K562 (cell line): Measurements from ENCODE around the gene VWA8. TPM values are rescaled to one million over a fixed set of nuclear protein-coding genes. Genes with fewer than 3 reads are reported as not detected.
"Not testable (repeated sequence)": the region's sequence is repeated elsewhere in the genome, so short reads cannot be mapped to it uniquely, and the experiment has no call there.

ENCODE experiments used
- ATAC-seq: fragments of 200-7000 bp; cut with Tn5 transposase; 3 replicates; pipeline ENCODE4 v1.9.1; 2020; ENCODE audit warnings: moderate library complexity
- BruUV-seq: library from RNA; stranded (reverse); fragments of 400-500 nt; replicated peaks from 2 replicates; lab custom pipeline; 2021; lab: Mats Ljungman, UMichigan
- CTCF ChIA-PET: fragments of 300-600 bp; formaldehyde crosslinking; extraction: SDS; loops from one replicate; lab custom pipeline; 2021; ENCODE audit warnings: low intra/inter-chr PET ratio; lab: Yijun Ruan, JAX
- POLR2A ChIA-PET: fragments of 300-600, 350-650 bp; sonication (Branson Sonifier 250); formaldehyde crosslinking; extraction: SDS; loops from one replicate; lab custom pipeline; 2021; ENCODE audit warnings: antibody characterized with exemption, inconsistent platforms; lab: Yijun Ruan, JAX
- DNase-seq, 4 experiments: peaks; one replicate each; pipeline versions ENCODE4 v3.0.0 to v3.0.0-alpha.2; 2011 to 2018; ENCODE audit warnings: low spot score in 3 of 4, mixed read lengths in 3 of 4; ENCODE audit errors: extremely low read depth in 1 of 4
- FAIRE-seq: peaks from 2 replicates; lab custom pipeline; 2011; peaks lifted over from hg19 to GRCh38; lab: Jason Lieb, UNC
- H2AFZ ChIP-seq: 2 replicates; pipeline ENCODE4 v1.6.0; 2011; ENCODE audit warnings: low read depth, low read length, control low read depth, inconsistent platforms
- H3K27ac ChIP-seq: fragments of 200-600 bp; 3 replicates; pipeline ENCODE4 v1.8.0; 2011; ENCODE audit warnings: low read depth, mild to moderate bottlenecking, control low read depth, inconsistent platforms, low read length, moderate library complexity, mixed read lengths; ENCODE audit errors: extremely low read depth
- H3K27me3 ChIP-seq, 2 experiments: fragments of 300-600 bp in 1 of 2; 2 replicates in 1 of 2; 3 replicates in 1 of 2; pipeline versions ENCODE4 v1.6.0 to v1.8.0; 2011; ENCODE audit warnings: inconsistent platforms in 2 of 2, low read length in 2 of 2, mild to moderate bottlenecking in 1 of 2, mixed read lengths in 1 of 2, moderate library complexity in 1 of 2; ENCODE audit not compliant: control insufficient read depth in 2 of 2, insufficient read depth in 2 of 2
- H3K36me3 ChIP-seq: fragments of 300-600 bp; 3 replicates; pipeline ENCODE4 v1.8.0; 2011; ENCODE audit warnings: mild to moderate bottlenecking, low read length, inconsistent platforms; ENCODE audit not compliant: control insufficient read depth, insufficient read depth
- H3K4me1 ChIP-seq, 2 experiments: fragments of 200-600 bp in 1 of 2; replicated peaks in 1 of 2; 2 replicates in 1 of 2; 3 replicates in 1 of 2; pipeline versions ENCODE4 v1.5.1 to v1.8.0; 2011; ENCODE audit warnings: inconsistent platforms in 2 of 2, low read length in 2 of 2, mild to moderate bottlenecking in 1 of 2, mixed read lengths in 1 of 2, moderate library complexity in 1 of 2; ENCODE audit not compliant: control insufficient read depth in 2 of 2, insufficient read depth in 2 of 2
- H3K4me2 ChIP-seq: 2 replicates; pipeline ENCODE4 v1.6.1; 2011; ENCODE audit warnings: low read length, control low read depth, inconsistent platforms, mixed read lengths; ENCODE audit not compliant: insufficient read depth
- H3K4me3 ChIP-seq: fragments of 200-600 bp; sonication (generic), shearing (Covaris generic); 2 replicates; pipeline ENCODE4 v1.5.1; 2016; ENCODE audit warnings: control low read depth, inconsistent platforms
- H3K79me2 ChIP-seq: fragments of 200-600 bp; 3 replicates; pipeline ENCODE4 v1.8.0; 2011; ENCODE audit warnings: low read length, inconsistent platforms; ENCODE audit not compliant: control insufficient read depth, insufficient read depth
- H3K9ac ChIP-seq, 2 experiments: 2 replicates each; pipeline versions ENCODE4 v1.6.0 to v1.6.1; 2011; ENCODE audit warnings: low read depth in 2 of 2, low read length in 2 of 2, control low read depth in 1 of 2, inconsistent platforms in 1 of 2, mild to moderate bottlenecking in 1 of 2, mixed read lengths in 1 of 2; ENCODE audit not compliant: insufficient read depth in 1 of 2
- H3K9me1 ChIP-seq: one replicate; pipeline ENCODE4 v1.6.0; 2011; ENCODE audit warnings: inconsistent platforms, mild to moderate bottlenecking, low read length, moderate library complexity; ENCODE audit not compliant: control insufficient read depth, insufficient read depth
- H3K9me3 ChIP-seq: replicated peaks from 2 replicates; pipeline ENCODE4 v1.5.1; 2011; ENCODE audit warnings: low read depth, low read length, inconsistent platforms; ENCODE audit not compliant: control insufficient read depth, insufficient read depth
- H4K20me1 ChIP-seq: replicated peaks from 2 replicates; pipeline ENCODE4 v1.6.1; 2011; ENCODE audit warnings: low read length, inconsistent platforms, mixed read lengths; ENCODE audit not compliant: control insufficient read depth, insufficient read depth
- CEBPB ChIP-seq: fragments of 450-650 bp; IDR thresholded peaks from 2 replicates; pipeline ENCODE4 v1.6.1; 2016; ENCODE audit warnings: missing genetic modification characterization, missing compliant biosample characterization
- GABPB1 ChIP-seq: sonication (generic); formaldehyde crosslinking; IDR thresholded peaks from 2 replicates; pipeline ENCODE4 v1.8.0; 2022; ENCODE audit warnings: mild to moderate bottlenecking, missing genetic modification reagents
- HDAC6 ChIP-seq: IDR thresholded peaks from 2 replicates; pipeline ENCODE4 v1.6.1; 2012; ENCODE audit warnings: low read depth, mild to moderate bottlenecking, control low read depth, inconsistent platforms, low read length, moderate library complexity
- HNRNPLL ChIP-seq: fragments of 200-400 bp; formaldehyde crosslinking; IDR thresholded peaks from 2 replicates; pipeline ENCODE4 v1.6.1; 2017; ENCODE audit warnings: low read length, low read depth, mild to moderate bottlenecking; ENCODE audit not compliant: poor library complexity, severe bottlenecking
- IRF2 ChIP-seq: sonication (generic); formaldehyde crosslinking; IDR thresholded peaks from 2 replicates; pipeline ENCODE4 v1.8.1; 2022; ENCODE audit warnings: mild to moderate bottlenecking, missing genetic modification reagents
- MYNN ChIP-seq, 2 experiments: sonication (generic); formaldehyde crosslinking in 1 of 2; IDR thresholded peaks; 2 replicates each; pipeline versions ENCODE4 v1.5.0 to v1.6.1; 2016 to 2020; ENCODE audit warnings: antibody characterized with exemption in 1 of 2, missing genetic modification reagents in 1 of 2
- SMARCC2 ChIP-seq: fragments of 450-650 bp; IDR thresholded peaks from 2 replicates; pipeline ENCODE4 v1.6.1; 2017; ENCODE audit warnings: antibody characterized with exemption, moderate library complexity, mild to moderate bottlenecking, low read depth
- TAF15 ChIP-seq: fragments of 200-400 bp; formaldehyde crosslinking; IDR thresholded peaks from 2 replicates; pipeline ENCODE4 v1.6.1; 2017; ENCODE audit warnings: mild to moderate bottlenecking, low read depth, low read length, moderate library complexity
- WGBS: fragments of 100-300 bp; shearing (Covaris generic); methylation state at CpG from one replicate; pipeline ENCODE4 v1.1.6; 2016; ENCODE audit warnings: low coverage, mixed read lengths; ENCODE audit not compliant: insufficient coverage; ENCODE audit errors: missing lambda C conversion rate; 5-methylcytosine and 5-hydroxymethylcytosine counted together
- in situ Hi-C: fragments of 300-500 bp; cut with MboI; formaldehyde crosslinking; loops from 4 replicates; pipeline ENCODE4 v1.15.0; 2018; ENCODE audit warnings: inconsistent platforms, mixed read lengths
- intact Hi-C: fragments of 100-400 bp; cut with micrococcal nuclease; formaldehyde crosslinking; loops from 2 replicates; pipeline ENCODE4 v1.14.2; 2022
- polyA plus RNA-seq, 8 experiments: library from polyadenylated mRNA; depleted of rRNA in 4 of 8; stranded (reverse) in 5 of 8; unstranded in 3 of 8; fragments of >200 nt; fragmentation: Nextera tagmentation in 2 of 8; fragmentation: Illumina TruSeq in 1 of 8; extraction: Ambion mirVana in 2 of 8; extraction: Trizol in 1 of 8; gene quantifications; 2 replicates each; pipeline versions ENCODE4 v1.2.1 to v1.2.3, GENCODE V29; 2011 to 2014; ENCODE audit warnings: inconsistent platforms in 1 of 8, missing spikeins in 1 of 8
- total RNA-seq, 7 experiments: library from RNA; depleted of rRNA in 6 of 7; stranded (reverse); fragments of >200 nt in 6 of 7; fragmentation: Illumina TruSeq in 2 of 7; extraction: Trizol in 2 of 7; gene quantifications; 2 replicates each; pipeline versions ENCODE4 v1.2.1 to v1.2.3, GENCODE V29; 2011 to 2021; ENCODE audit warnings: low replicate concordance in 1 of 7

VWA8 gene
- total and polyA plus RNA-seq, 9 of the 15 experiments (the other 6 are each of a cell fraction or from before 2014, with no cell fraction given) = 2.1 to 18.5 (median 13.3) TPM

GRCh38 chr13:41880966-41881365, 79.9 kb downstream of the VWA8 start:
- POLR2A ChIA-PET = no interaction called here
- TF ChIP-seq MYNN (IDR thresholded peaks at IDR 0.05) (no peak), MYNN (CRISPR knock-in tag; IDR thresholded peaks at IDR 0.05) (no peak), HNRNPLL (no peak)
- in situ Hi-C loops = no loop called here

GRCh38 chr13:41864658-41865057, 96.3 kb downstream of the VWA8 start:
- no peaks in the 10 kb centered on the region for H3K79me2 ChIP-seq
- H3K27ac ChIP-seq = no peak overlapping the region
- no peaks in the 10 kb centered on the region for H3K9me3 ChIP-seq
- no TSS peak for BruUV-seq
- DNase-seq (no peak), ATAC-seq (no peak), FAIRE-seq (no peak)
- in situ Hi-C loops (no loop called here), intact Hi-C loops (no loop called here)
- no peaks in the 10 kb centered on the region for H3K27me3 ChIP-seq
- H3K9ac ChIP-seq = no peak overlapping the region
- H2AFZ ChIP-seq = no peak overlapping the region
- H3K4me1 ChIP-seq = no peaks in the 10 kb centered on the region
- no peaks in the 10 kb centered on the region for H3K9me1 ChIP-seq
- CTCF ChIA-PET = no interaction called here
- POLR2A ChIA-PET = no interaction called here
- H3K36me3 ChIP-seq = peaks cover 43% of the 10 kb centered on the region; the same call in 1 of the 3 replicates
- H3K4me3 ChIP-seq = no peak overlapping the region
- H4K20me1 ChIP-seq = no peaks in the 10 kb centered on the region
- WGBS = 81% methylated on average over 3 of the region's 4 CpGs
- no peak for TF ChIP-seq IRF2 (CRISPR knock-in tag)
- no peak for TF ChIP-seq TAF15
- TF ChIP-seq CEBPB (tag) = peak; percentile 30; the same call in 1 of the 2 replicates
- no peak for TF ChIP-seq GABPB1
- no peak for TF ChIP-seq HDAC6
- no peak for TF ChIP-seq SMARCC2
- H3K4me2 ChIP-seq = no peak overlapping the region

More at GRCh38 chr13:41880966-41881365, 79.9 kb downstream of the VWA8 start:
- Histone ChIP-seq H3K36me3 (peaks cover 28% of the 10 kb centered on the region), H3K79me2 (no peaks in the 10 kb centered on the region), H3K4me3 (no peak overlapping the region), H3K27me3 (no peaks in the 10 kb centered on the region), H4K20me1 (no peaks in the 10 kb centered on the region), H3K9me1 (no peaks in the 10 kb centered on the region), H3K9ac (no peak overlapping the region), H3K9me3 (no peaks in the 10 kb centered on the region), H2AFZ (no peak overlapping the region), H3K4me1 (no peaks in the 10 kb centered on the region), H3K4me2 (no peak overlapping the region), H3K27ac (no peak overlapping the region)
- CTCF ChIA-PET = no interaction called here
- intact Hi-C loops = no loop called here
- 100% methylated on average over 1 of the region's 1 CpG for WGBS
- ATAC-seq = no peak
- no peak for DNase-seq
- BruUV-seq = no TSS peak
- no peak for FAIRE-seq

GRCh38 chr13:41862659-41863058, 98.2 kb downstream of the VWA8 start:
- ATAC-seq, in situ Hi-C loops, H2AFZ ChIP-seq, H4K20me1 ChIP-seq, CTCF ChIA-PET, H3K4me1 ChIP-seq, H3K9ac ChIP-seq, H3K79me2 ChIP-seq, H3K9me3 ChIP-seq, intact Hi-C loops, H3K4me2 ChIP-seq, DNase-seq, H3K9me1 ChIP-seq, H3K27me3 ChIP-seq, POLR2A ChIA-PET, H3K27ac ChIP-seq, H3K4me3 ChIP-seq, BruUV-seq: not testable (repeated sequence)
- peaks cover 42% of the 10 kb centered on the region; the same call in 2 of the 3 replicates for H3K36me3 ChIP-seq
- FAIRE-seq = peak; percentile 11
